Mesendoderm (in vitro differentiated cells): ENCODE results near the gene SEC62.
"Not testable (repeated sequence)": the region's sequence is repeated elsewhere in the genome, so short reads cannot be mapped to it uniquely, and the experiment has no call there.

Experiments
- DNase-seq: peaks from one replicate; pipeline ENCODE4 v3.0.0; 2013
- H2AK5ac ChIP-seq: 2 replicates; pipeline ENCODE4 v1.6.1; 2013; ENCODE audit warnings: low read length, inconsistent platforms
- H2BK120ac ChIP-seq: 2 replicates; pipeline ENCODE4 v1.6.1; 2013; ENCODE audit warnings: low read depth, mild to moderate bottlenecking, low read length, moderate library complexity, mixed read lengths
- H2BK15ac ChIP-seq: replicated peaks from 2 replicates; pipeline ENCODE4 v1.6.1; 2013; ENCODE audit warnings: low read depth, mild to moderate bottlenecking, moderate library complexity
- H2BK5ac ChIP-seq: 2 replicates; pipeline ENCODE4 v1.6.1; 2013; ENCODE audit warnings: low read length, inconsistent platforms
- H3K18ac ChIP-seq: 2 replicates; pipeline ENCODE4 v1.6.1; 2013; ENCODE audit warnings: mild to moderate bottlenecking, low read length, mixed read lengths
- H3K23ac ChIP-seq: one replicate; pipeline ENCODE4 v1.6.1; 2013; ENCODE audit warnings: low read length
- H3K27ac ChIP-seq: 2 replicates; pipeline ENCODE4 v1.5.1; 2013; ENCODE audit warnings: low read depth, mild to moderate bottlenecking, inconsistent platforms, low read length, moderate library complexity
- H3K27me3 ChIP-seq: 2 replicates; pipeline ENCODE4 v1.6.1; 2013; ENCODE audit warnings: low read length, control low read depth, mild to moderate bottlenecking, inconsistent platforms; ENCODE audit not compliant: insufficient read depth, poor library complexity
- H3K36me3 ChIP-seq: 2 replicates; pipeline ENCODE4 v1.6.1; 2013; ENCODE audit warnings: low read length, inconsistent platforms; ENCODE audit not compliant: control insufficient read depth, insufficient read depth
- H3K4ac ChIP-seq: one replicate; pipeline ENCODE4 v1.6.1; 2013; ENCODE audit warnings: low read depth, mild to moderate bottlenecking, low read length, moderate library complexity
- H3K4me1 ChIP-seq: 2 replicates; pipeline ENCODE4 v1.6.1; 2013; ENCODE audit warnings: low read depth, low read length, inconsistent platforms; ENCODE audit not compliant: control insufficient read depth
- H3K4me2 ChIP-seq: 2 replicates; pipeline ENCODE4 v1.6.1; 2013; ENCODE audit warnings: low read length
- H3K4me3 ChIP-seq: 2 replicates; pipeline ENCODE4 v1.5.1; 2013; ENCODE audit warnings: mild to moderate bottlenecking, low read length
- H3K56ac ChIP-seq: one replicate; pipeline ENCODE4 v1.6.1; 2013; ENCODE audit warnings: low read length
- H3K79me1 ChIP-seq: 2 replicates; pipeline ENCODE4 v1.6.1; 2013; ENCODE audit warnings: low read length, inconsistent platforms
- H3K79me2 ChIP-seq: 2 replicates; pipeline ENCODE4 v1.6.1; 2013; ENCODE audit warnings: mild to moderate bottlenecking, low read length; ENCODE audit not compliant: control insufficient read depth, insufficient read depth
- H3K9ac ChIP-seq: 2 replicates; pipeline ENCODE4 v1.6.1; 2013; ENCODE audit warnings: low read length, inconsistent platforms
- H4K5ac ChIP-seq: one replicate; pipeline ENCODE4 v1.6.1; 2013; ENCODE audit warnings: low read length
- H4K8ac ChIP-seq: one replicate; pipeline ENCODE4 v1.6.1; 2013; ENCODE audit warnings: low read depth, mild to moderate bottlenecking, control low read depth, low read length, moderate library complexity
- WGBS: extraction: QIAGEN DNeasy Blood & Tissue Kit; methylation state at CpG from one replicate; pipeline ENCODE4 v1.1.7; 2013; ENCODE audit warnings: low lambda C conversion rate, missing lambda C conversion rate; ENCODE audit not compliant: insufficient coverage; ENCODE audit errors: extremely low coverage; 5-methylcytosine and 5-hydroxymethylcytosine counted together

SEC62 gene

DNA sequence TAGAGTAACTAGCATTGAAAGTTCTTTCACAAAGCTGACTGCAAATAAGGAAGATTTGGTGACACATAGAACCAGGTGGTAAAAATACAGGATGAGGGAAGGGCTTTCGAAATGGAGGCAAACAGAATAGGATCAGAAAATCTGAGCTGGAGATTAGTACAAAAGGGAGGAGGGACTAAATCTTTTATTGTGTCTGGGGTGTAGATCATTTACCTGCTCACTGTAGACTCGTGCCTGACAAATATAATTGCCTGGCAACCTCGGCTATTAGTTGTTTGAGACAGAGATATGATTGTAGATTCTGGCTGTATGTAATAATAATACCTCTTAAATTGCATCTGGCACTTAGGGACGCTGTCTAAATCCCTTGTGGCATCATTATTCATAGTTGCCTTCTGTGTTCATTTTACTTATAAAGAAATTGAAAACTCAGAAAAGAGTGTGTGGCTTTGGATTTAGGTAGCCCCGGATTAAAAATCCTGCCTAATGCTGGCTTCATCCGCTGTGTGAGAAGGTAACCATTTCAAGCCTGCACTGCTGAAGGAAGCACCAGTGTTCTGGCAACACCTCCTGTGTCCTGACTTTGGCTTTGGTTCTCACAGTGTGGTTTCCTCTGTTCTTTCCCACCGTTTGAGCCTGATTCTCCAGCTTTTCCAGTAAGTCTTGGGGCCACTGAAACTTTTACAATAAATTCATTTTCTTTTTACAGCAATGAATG, 46.2 kb downstream of the SEC62 start:
- Histone ChIP-seq H3K56ac (no peak overlapping the region), H3K18ac (no peak overlapping the region), H3K4me2 (no peak overlapping the region), H2BK15ac (no peak overlapping the region), H3K27ac (no peak overlapping the region), H3K4me1 (no peaks in the 10 kb centered on the region), H2AK5ac (no peak overlapping the region), H3K36me3 (no peaks in the 10 kb centered on the region), H3K23ac (no peak overlapping the region), H3K9ac (no peak overlapping the region), H3K79me1 (no peaks in the 10 kb centered on the region), H3K4ac (no peak overlapping the region), H4K8ac (no peak overlapping the region), H2BK120ac (no peak overlapping the region), H3K79me2 (no peaks in the 10 kb centered on the region), H3K27me3 (no peaks in the 10 kb centered on the region), H2BK5ac (no peak overlapping the region), H4K5ac (no peak overlapping the region), H3K4me3 (no peak overlapping the region)
- DNase-seq, result no peak
- no CpG with 5 or more reads among the region's 7 CpGs for WGBS

DNA sequence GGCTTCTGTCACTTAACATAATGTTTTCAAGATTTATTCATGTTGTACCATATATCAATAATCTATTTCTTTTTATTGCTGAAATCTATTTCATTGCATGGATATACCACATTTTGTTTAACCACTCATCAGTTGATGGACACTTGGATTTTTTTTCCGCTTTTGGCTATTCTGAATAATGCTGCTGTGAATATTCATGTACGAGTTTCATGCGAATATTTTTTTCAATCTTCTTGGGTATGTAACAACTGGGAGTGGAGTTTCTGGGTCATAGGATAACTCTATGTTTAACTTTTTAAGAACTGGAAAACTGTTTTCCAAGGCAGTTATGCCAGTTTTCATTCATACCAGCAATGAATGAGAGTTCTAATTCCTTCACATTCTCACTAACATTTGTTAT, 49.5 kb downstream of the SEC62 start:
- Histone ChIP-seq H3K36me3 (no peaks in the 10 kb centered on the region), H3K4me2 (no peak overlapping the region), H3K56ac (no peak overlapping the region), H2AK5ac (no peak overlapping the region), H4K8ac (no peak overlapping the region), H3K4me3 (no peak overlapping the region), H2BK120ac (no peak overlapping the region), H3K27me3 (no peaks in the 10 kb centered on the region), H4K5ac (no peak overlapping the region), H3K27ac (no peak overlapping the region), H3K4ac (no peak overlapping the region), H2BK5ac (no peak overlapping the region), H3K79me1 (no peaks in the 10 kb centered on the region), H3K23ac (no peak overlapping the region), H3K9ac (no peak overlapping the region), H3K4me1 (no peaks in the 10 kb centered on the region), H3K18ac (no peak overlapping the region), H3K79me2 (no peaks in the 10 kb centered on the region), H2BK15ac (no peak overlapping the region)
- no CpG with 5 or more reads among the region's 3 CpGs for WGBS
- no peak for DNase-seq

DNA sequence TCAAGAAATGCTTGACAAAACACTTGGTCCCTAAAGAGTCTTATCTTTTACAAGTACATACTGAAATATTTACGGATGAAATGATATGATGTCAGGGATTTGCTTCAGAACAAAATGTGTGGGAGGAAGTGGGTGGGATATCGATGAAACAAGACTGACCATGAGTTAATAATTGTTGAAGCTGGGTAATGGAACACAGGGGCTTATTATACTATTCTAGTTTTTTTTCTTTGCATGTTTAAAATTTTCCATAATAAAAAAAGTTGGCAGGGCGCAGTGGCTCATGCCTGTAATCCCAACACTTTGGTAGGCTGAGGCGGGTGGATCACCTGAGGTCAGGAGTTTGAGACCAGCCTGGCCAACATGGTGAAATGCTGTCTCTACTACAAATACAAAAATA, 52.7 kb downstream of the SEC62 start:
- not testable (repeated sequence) for H3K79me2 ChIP-seq, H3K27ac ChIP-seq, H2BK5ac ChIP-seq, H2AK5ac ChIP-seq, H3K27me3 ChIP-seq, H3K4me1 ChIP-seq, H3K36me3 ChIP-seq, H2BK15ac ChIP-seq, H3K9ac ChIP-seq, H3K56ac ChIP-seq, H2BK120ac ChIP-seq, H4K8ac ChIP-seq, H3K4ac ChIP-seq, H3K4me3 ChIP-seq, H3K23ac ChIP-seq, H4K5ac ChIP-seq, H3K79me1 ChIP-seq, DNase-seq, H3K4me2 ChIP-seq, H3K18ac ChIP-seq
- no CpG with 5 or more reads among the region's 4 CpGs for WGBS

GRCh38 chr3:170021083-170021482, 54.5 kb downstream of the SEC62 start:
- H3K4me3 ChIP-seq, result no peak overlapping the region
- no peak overlapping the region for H2BK15ac ChIP-seq
- no peak overlapping the region for H3K9ac ChIP-seq
- no peak overlapping the region for H2AK5ac ChIP-seq
- peak; percentile 27 for DNase-seq
- H3K4ac ChIP-seq, result no peak overlapping the region
- H2BK5ac ChIP-seq, result no peak overlapping the region
- no peak overlapping the region for H3K4me2 ChIP-seq
- no CpG with 5 or more reads among the region's 3 CpGs for WGBS
- H4K8ac ChIP-seq, result no peak overlapping the region
- H3K79me1 ChIP-seq, result no peaks in the 10 kb centered on the region
- H3K18ac ChIP-seq, result no peak overlapping the region
- no peaks in the 10 kb centered on the region for H3K36me3 ChIP-seq
- no peak overlapping the region for H3K56ac ChIP-seq
- H2BK120ac ChIP-seq, result no peak overlapping the region
- no peak overlapping the region for H4K5ac ChIP-seq
- no peaks in the 10 kb centered on the region for H3K79me2 ChIP-seq
- no peaks in the 10 kb centered on the region for H3K27me3 ChIP-seq
- no peaks in the 10 kb centered on the region for H3K4me1 ChIP-seq
- no peak overlapping the region for H3K27ac ChIP-seq
- H3K23ac ChIP-seq, result no peak overlapping the region

- H4K5ac ChIP-seq, result no peak overlapping the region
- H3K27ac ChIP-seq, result no peak overlapping the region
- H2BK5ac ChIP-seq, result no peak overlapping the region
- H3K23ac ChIP-seq, result no peak overlapping the region
- no peak overlapping the region for H2BK120ac ChIP-seq
- no peak overlapping the region for H3K4me3 ChIP-seq
- H3K36me3 ChIP-seq, result no peaks in the 10 kb centered on the region
- H2BK15ac ChIP-seq, result no peak overlapping the region
- H3K18ac ChIP-seq, result no peak overlapping the region
- no CpG with 5 or more reads among the region's 4 CpGs for WGBS
- no peaks in the 10 kb centered on the region for H3K79me1 ChIP-seq
- H3K9ac ChIP-seq, result no peak overlapping the region
- H4K8ac ChIP-seq, result no peak overlapping the region
- H2AK5ac ChIP-seq, result no peak overlapping the region
- no peak overlapping the region for H3K4ac ChIP-seq
- H3K4me1 ChIP-seq, result no peaks in the 10 kb centered on the region
- H3K4me2 ChIP-seq, result no peak overlapping the region
- no peaks in the 10 kb centered on the region for H3K27me3 ChIP-seq
- H3K56ac ChIP-seq, result no peak overlapping the region
- no peaks in the 10 kb centered on the region for H3K79me2 ChIP-seq
- no peak for DNase-seq
Observed at GRCh38 chr3:170022336-170022735, 55.7 kb downstream of the SEC62 start.

DNA sequence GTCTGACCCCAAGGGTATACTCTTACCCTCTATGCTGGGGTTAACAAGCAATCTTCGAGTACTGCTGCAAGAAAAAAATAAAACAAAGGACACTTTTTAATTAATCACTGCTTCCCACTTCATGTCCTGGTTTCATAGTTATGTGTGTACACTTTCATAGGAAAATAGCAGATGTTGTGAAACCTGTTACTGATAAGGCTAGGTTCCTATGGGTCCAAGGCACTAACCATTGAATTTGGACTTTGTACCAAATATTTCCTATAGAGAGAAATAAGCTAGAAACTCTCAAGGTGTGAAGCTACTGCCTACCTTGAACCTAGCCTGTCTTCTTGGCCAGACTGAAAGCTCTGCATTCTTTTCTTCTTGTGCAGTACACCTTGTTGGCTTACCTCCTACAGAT, 56.6 kb downstream of the SEC62 start:
- Histone ChIP-seq H2BK5ac (no peak overlapping the region), H3K79me1 (no peaks in the 10 kb centered on the region), H3K36me3 (no peaks in the 10 kb centered on the region), H3K18ac (no peak overlapping the region), H3K9ac (no peak overlapping the region), H3K4ac (no peak overlapping the region), H3K4me2 (no peak overlapping the region), H3K4me3 (no peak overlapping the region), H3K23ac (no peak overlapping the region), H2BK15ac (no peak overlapping the region), H4K5ac (no peak overlapping the region), H3K79me2 (no peaks in the 10 kb centered on the region), H2BK120ac (no peak overlapping the region), H3K4me1 (no peaks in the 10 kb centered on the region), H3K56ac (no peak overlapping the region), H2AK5ac (no peak overlapping the region), H3K27ac (no peak overlapping the region), H4K8ac (no peak overlapping the region), H3K27me3 (no peaks in the 10 kb centered on the region)
- no peak for DNase-seq
- no CpG with 5 or more reads among the region's 1 CpG for WGBS
